ENCODE results near the gene PRICKLE3. TPM values are rescaled to one million over a fixed set of nuclear protein-coding genes. Genes with fewer than 3 reads are reported as not detected.

The PRICKLE3 gene
- total and polyA plus RNA-seq, 2 of the 4 experiments (the other 2 are of a cell fraction): 3.4 to 6.4 TPM

DNA sequence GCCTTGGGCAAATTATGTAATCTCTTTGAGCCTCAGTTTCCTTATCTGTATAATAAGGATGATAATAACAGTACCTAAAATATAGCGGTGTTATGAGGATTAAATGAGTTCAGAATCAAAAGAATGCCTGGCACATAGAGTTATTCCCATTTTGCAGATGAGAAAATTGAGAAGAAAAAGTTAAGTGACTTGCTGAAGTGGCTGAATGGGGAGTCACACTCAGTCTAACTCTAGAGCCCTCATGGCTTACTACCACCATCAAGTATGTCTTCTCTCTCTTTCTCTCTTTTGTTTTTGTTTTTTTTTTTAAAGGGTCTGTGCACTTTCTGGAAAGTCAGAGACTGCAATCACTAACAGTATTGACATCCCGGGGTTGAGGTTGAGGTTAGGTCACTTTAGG lies 46.4 kb upstream of the PRICKLE3 start:
- dilution Hi-C loops (cut with HindIII; ENCODE audit: low sequenced_read_pairs, unreplicated experiment): no loop called here
- peaks cover 0 to 3% of the 10 kb centered on the region in 2 experiments; a peak in 1 of 4 replicates for H3K79me1 ChIP-seq (ENCODE audit: low read depth in 1 of 2, low read length in 2 of 2)
- H2BK120ac ChIP-seq (ENCODE audit: low read depth, low read length): no peak overlapping the region
- H3K9me3 ChIP-seq (ENCODE audit: control insufficient read depth, insufficient read depth, low read length): peaks cover 3% of the 10 kb centered on the region; the same call in 1 of the 2 replicates
- no peak overlapping the region for H3K27ac ChIP-seq (ENCODE audit: insufficient read depth, low read length)
- no peaks in the 10 kb centered on the region for H3K9me1 ChIP-seq (ENCODE audit: insufficient read depth, low read length)
- ChIA-PET CTCF (no interaction called here), POLR2A (ENCODE audit: unreplicated experiment) (no interaction called here)
- H3K4ac ChIP-seq (ENCODE audit: low read depth, low read length): no peak overlapping the region
- no peak overlapping the region for H2BK15ac ChIP-seq (ENCODE audit: low read depth, low read length)
- H4K8ac ChIP-seq (ENCODE audit: low read depth in 2 of 2, low read length in 2 of 2): no peak overlapping the region
- no peak for ATAC-seq (ENCODE audit: low read depth)
- H2AFZ ChIP-seq (replicated peaks; ENCODE audit: low read length, poor library complexity): no peak overlapping the region
- H3K4me3 ChIP-seq (ENCODE audit: insufficient read depth, low read depth, low read length): no peak overlapping the region
- H3K27me3 ChIP-seq (ENCODE audit: control insufficient read depth, insufficient read depth, low read length): no peaks in the 10 kb centered on the region; the same call in 1 of the 2 replicates
- TF ChIP-seq RCOR1 (IDR thresholded peaks at IDR 0.05; ENCODE audit: insufficient replicate concordance, low read length) (no peak), BHLHE40 (IDR thresholded peaks at IDR 0.05; ENCODE audit: low read depth, low read length) (no peak), NFE2L2 (IDR thresholded peaks at IDR 0.05; ENCODE audit: low read depth, low read length) (no peak), MXI1 (IDR thresholded peaks at IDR 0.05; ENCODE audit: borderline replicate concordance, low read depth, low read length) (no peak), FOS (IDR thresholded peaks at IDR 0.05; ENCODE audit: low read depth, low read length) (no peak), MAFK (IDR thresholded peaks at IDR 0.05; ENCODE audit: low read depth, low read length) (no peak), MAZ (IDR thresholded peaks at IDR 0.05; ENCODE audit: borderline replicate concordance, low read depth, low read length) (no peak), CHD1 (IDR thresholded peaks at IDR 0.05; ENCODE audit: low read depth, low read length) (no peak), CEBPB (IDR thresholded peaks at IDR 0.05; ENCODE audit: low read depth, low read length) (no peak), USF2 (IDR thresholded peaks at IDR 0.05; ENCODE audit: low read depth, low read length) (no peak), POLR2A (IDR thresholded peaks at IDR 0.05; ENCODE audit: low read depth, low read length) (no peak), SMC3 (IDR thresholded peaks at IDR 0.05; ENCODE audit: low read depth, low read length) (no peak), RAD21 (IDR thresholded peaks at IDR 0.05; ENCODE audit: low read length) (no peak)
- TF ChIP-seq, protein P1, sequence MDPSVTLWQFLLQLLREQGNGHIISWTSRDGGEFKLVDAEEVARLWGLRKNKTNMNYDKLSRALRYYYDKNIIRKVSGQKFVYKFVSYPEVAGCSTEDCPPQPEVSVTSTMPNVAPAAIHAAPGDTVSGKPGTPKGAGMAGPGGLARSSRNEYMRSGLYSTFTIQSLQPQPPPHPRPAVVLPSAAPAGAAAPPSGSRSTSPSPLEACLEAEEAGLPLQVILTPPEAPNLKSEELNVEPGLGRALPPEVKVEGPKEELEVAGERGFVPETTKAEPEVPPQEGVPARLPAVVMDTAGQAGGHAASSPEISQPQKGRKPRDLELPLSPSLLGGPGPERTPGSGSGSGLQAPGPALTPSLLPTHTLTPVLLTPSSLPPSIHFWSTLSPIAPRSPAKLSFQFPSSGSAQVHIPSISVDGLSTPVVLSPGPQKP (IDR thresholded peaks at IDR 0.05; ENCODE audit: borderline replicate concordance, low read depth, low read length): no peak
- TF ChIP-seq, protein P2, sequence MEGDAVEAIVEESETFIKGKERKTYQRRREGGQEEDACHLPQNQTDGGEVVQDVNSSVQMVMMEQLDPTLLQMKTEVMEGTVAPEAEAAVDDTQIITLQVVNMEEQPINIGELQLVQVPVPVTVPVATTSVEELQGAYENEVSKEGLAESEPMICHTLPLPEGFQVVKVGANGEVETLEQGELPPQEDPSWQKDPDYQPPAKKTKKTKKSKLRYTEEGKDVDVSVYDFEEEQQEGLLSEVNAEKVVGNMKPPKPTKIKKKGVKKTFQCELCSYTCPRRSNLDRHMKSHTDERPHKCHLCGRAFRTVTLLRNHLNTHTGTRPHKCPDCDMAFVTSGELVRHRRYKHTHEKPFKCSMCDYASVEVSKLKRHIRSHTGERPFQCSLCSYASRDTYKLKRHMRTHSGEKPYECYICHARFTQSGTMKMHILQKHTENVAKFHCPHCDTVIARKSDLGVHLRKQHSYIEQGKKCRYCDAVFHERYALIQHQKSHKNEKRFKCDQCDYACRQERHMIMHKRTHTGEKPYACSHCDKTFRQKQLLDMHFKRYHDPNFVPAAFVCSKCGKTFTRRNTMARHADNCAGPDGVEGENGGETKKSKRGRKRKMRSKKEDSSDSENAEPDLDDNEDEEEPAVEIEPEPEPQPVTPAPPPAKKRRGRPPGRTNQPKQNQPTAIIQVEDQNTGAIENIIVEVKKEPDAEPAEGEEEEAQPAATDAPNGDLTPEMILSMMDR (conservative IDR thresholded peaks at IDR 0.05; ENCODE audit: low read depth, low read length): no peak
- no peak overlapping the region for H3K4me2 ChIP-seq (ENCODE audit: low read depth, low read length)
- intact Hi-C loops (cut with micrococcal nuclease): no loop called here
- H2AK5ac ChIP-seq (ENCODE audit: low read depth, low read length): no peak overlapping the region
- no peaks in the 10 kb centered on the region for H3K36me3 ChIP-seq (ENCODE audit: control insufficient read depth, insufficient read depth, low read length)
- no peak overlapping the region for H4K91ac ChIP-seq (ENCODE audit: insufficient read depth, low read depth, low read length)
- no CpG with 5 or more reads among the region's 2 CpGs for WGBS, 2 experiments (ENCODE audit: extremely low coverage in 2 of 2, insufficient read length in 1 of 2)
- H2BK20ac ChIP-seq (ENCODE audit: low read depth, low read length): no peak overlapping the region
- DNase-seq: no peak
- no peak overlapping the region for H2BK5ac ChIP-seq (ENCODE audit: low read depth, low read length, poor library complexity, severe bottlenecking)
- in situ Hi-C loops (cut with MboI; ENCODE audit: low sequenced_read_pairs): no loop called here
- no peak overlapping the region for H3K56ac ChIP-seq (ENCODE audit: extremely low read depth, insufficient read depth, low read length)
- H3K9ac ChIP-seq (ENCODE audit: low read depth, low read length): no peak overlapping the region
- no peaks in the 10 kb centered on the region for H3K4me1 ChIP-seq (ENCODE audit: control insufficient read depth, insufficient read depth, low read length)
- no peaks in the 10 kb centered on the region for H4K20me1 ChIP-seq (ENCODE audit: insufficient read depth, low read length)
- BruUV-seq (replicated peaks): no TSS peak
- H3K18ac ChIP-seq (ENCODE audit: low read depth, low read length): no peak overlapping the region
- no peak overlapping the region for H4K5ac ChIP-seq (ENCODE audit: low read depth, low read length)
- no peak overlapping the region for H2AK9ac ChIP-seq (replicated peaks; ENCODE audit: low read depth, low read length, poor library complexity)
- no peak overlapping the region for H3K14ac ChIP-seq (replicated peaks; ENCODE audit: low read depth, low read length)
- H3K23ac ChIP-seq (ENCODE audit: low read depth, low read length): no peak overlapping the region
